Coronary artery (tissue), 2 donors: ENCODE data around the gene CDH4.

ENCODE experiments used
- DNase-seq: peaks from one replicate; pipeline ENCODE4 v3.0.0-alpha.2; 2017; ENCODE audit warnings: low spot score
- H3K27ac ChIP-seq, 2 donors: fragments of 200-600 bp; sonication (generic); one replicate each; pipeline ENCODE4 v1.5.1; 2016 to 2019
- H3K4me3 ChIP-seq: fragments of 200-600 bp; sonication (generic); 2 replicates; pipeline ENCODE4 v1.5.1; 2016; ENCODE audit warnings: mild to moderate bottlenecking, moderate library complexity
- CTCF ChIP-seq: fragments of 200-600 bp; sonication (generic); IDR thresholded peaks from one replicate; pipeline ENCODE4 v1.5.1; 2019; ENCODE audit warnings: antibody characterized with exemption

The CDH4 gene

GRCh38 chr20:61805781-61806180, 553.7 kb downstream of the CDH4 start:
- no peak overlapping the region for H3K27ac ChIP-seq
- no peak overlapping the region for H3K4me3 ChIP-seq
- no peak for TF ChIP-seq CTCF
- DNase-seq, result no peak

GRCh38 chr20:61806314-61806713, 554.3 kb downstream of the CDH4 start:
- H3K27ac ChIP-seq, result no peak overlapping the region
- no peak for DNase-seq
- H3K4me3 ChIP-seq, result no peak overlapping the region
- TF ChIP-seq CTCF, result no peak

GRCh38 chr20:61806995-61807394, 554.9 kb downstream of the CDH4 start:
- no peak overlapping the region for H3K4me3 ChIP-seq
- H3K27ac ChIP-seq, result no peak overlapping the region
- TF ChIP-seq CTCF, result no peak
- DNase-seq, result no peak

GRCh38 chr20:61807471-61808160, 555.6 kb downstream of the CDH4 start:
- Histone ChIP-seq H3K27ac (no peak overlapping the region), H3K4me3 (no peak overlapping the region)
- no peak for TF ChIP-seq CTCF
- no peak for DNase-seq

- no peak for TF ChIP-seq CTCF
- no peak for DNase-seq
- H3K4me3 ChIP-seq, result no peak overlapping the region
- H3K27ac ChIP-seq, result no peak overlapping the region
Measured at GRCh38 chr20:61808447-61808846, 556.4 kb downstream of the CDH4 start.

- no peak overlapping the region for H3K27ac ChIP-seq
- no peak for TF ChIP-seq CTCF
- DNase-seq, result no peak
- H3K4me3 ChIP-seq, result no peak overlapping the region
Measured at GRCh38 chr20:61809006-61809770, 557.1 kb downstream of the CDH4 start.
